Gastrocnemius medialis (tissue), 4 donors: Measurements from ENCODE around the gene PLCB1.

ENCODE experiments used
- POLR2A ChIP-seq, 2 donors: fragments of 450-650 bp; IDR thresholded peaks; one replicate each; pipeline ENCODE4 v1.6.1; 2017; ENCODE audit warnings: antibody characterized with exemption in 2 of 2, mild to moderate bottlenecking in 2 of 2, moderate library complexity in 2 of 2
- TF ChIP-seq, protein P1 (sequence below), 5 experiments: fragments of 450-650 bp in 3 of 5; fragments of 200-600 bp in 2 of 5; sonication (generic) in 2 of 5; IDR thresholded peaks in 4 of 5; conservative IDR thresholded peaks in 1 of 5; 1 replicate in 4 of 5; 2 replicates in 1 of 5; pipeline ENCODE4 v1.5.1; 2016 to 2019; ENCODE audit warnings: antibody characterized with exemption in 5 of 5, mild to moderate bottlenecking in 3 of 5, moderate library complexity in 3 of 5

DNA sequence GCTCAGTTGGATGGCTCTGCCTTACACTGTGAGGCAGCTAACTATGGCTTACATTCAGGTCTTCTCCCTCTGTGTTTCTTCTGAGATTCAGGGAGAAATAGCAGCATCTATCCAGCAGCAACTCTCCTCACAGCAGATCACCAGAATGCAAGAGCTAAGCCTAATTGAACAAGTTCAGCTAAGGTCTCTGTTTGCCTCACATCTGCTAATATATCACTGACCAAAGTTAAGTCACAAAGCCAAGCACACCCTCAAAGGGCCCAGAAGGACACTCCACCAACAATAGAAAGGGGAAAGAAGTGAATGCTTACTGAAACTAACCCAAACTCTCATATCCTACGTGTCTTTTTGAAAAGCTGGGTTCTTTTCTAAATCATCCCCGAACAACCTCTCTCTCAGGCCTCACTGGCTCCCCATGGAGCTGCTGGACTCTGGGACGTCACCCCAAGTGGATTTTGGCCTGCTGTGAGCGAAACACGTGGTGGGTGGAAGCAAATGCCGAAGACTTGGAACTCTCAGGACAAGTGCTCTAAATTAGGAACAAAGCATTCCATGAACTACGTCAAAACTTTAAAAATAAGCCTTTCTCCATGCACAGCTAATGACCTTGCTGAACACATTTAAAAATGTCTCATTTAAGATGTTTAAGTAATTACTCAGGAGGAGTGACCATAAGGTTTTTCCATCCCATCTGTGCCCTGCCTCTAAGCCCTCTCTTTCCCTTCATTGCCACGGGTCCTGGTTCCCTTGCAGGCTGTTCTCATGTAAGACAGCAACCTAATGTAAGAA lies 769.4 kb downstream of the PLCB1 start:
- TF ChIP-seq POLR2A (IDR thresholded peaks at IDR 0.05), result no peak
- TF ChIP-seq, protein P1, sequence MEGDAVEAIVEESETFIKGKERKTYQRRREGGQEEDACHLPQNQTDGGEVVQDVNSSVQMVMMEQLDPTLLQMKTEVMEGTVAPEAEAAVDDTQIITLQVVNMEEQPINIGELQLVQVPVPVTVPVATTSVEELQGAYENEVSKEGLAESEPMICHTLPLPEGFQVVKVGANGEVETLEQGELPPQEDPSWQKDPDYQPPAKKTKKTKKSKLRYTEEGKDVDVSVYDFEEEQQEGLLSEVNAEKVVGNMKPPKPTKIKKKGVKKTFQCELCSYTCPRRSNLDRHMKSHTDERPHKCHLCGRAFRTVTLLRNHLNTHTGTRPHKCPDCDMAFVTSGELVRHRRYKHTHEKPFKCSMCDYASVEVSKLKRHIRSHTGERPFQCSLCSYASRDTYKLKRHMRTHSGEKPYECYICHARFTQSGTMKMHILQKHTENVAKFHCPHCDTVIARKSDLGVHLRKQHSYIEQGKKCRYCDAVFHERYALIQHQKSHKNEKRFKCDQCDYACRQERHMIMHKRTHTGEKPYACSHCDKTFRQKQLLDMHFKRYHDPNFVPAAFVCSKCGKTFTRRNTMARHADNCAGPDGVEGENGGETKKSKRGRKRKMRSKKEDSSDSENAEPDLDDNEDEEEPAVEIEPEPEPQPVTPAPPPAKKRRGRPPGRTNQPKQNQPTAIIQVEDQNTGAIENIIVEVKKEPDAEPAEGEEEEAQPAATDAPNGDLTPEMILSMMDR (IDR thresholded peaks at IDR 0.05 in 4 of 5, conservative IDR thresholded peaks at IDR 0.05 in 1 of 5), result no peak
